Measurements from ENCODE around the gene ERN1.

Gene ERN1

DNA sequence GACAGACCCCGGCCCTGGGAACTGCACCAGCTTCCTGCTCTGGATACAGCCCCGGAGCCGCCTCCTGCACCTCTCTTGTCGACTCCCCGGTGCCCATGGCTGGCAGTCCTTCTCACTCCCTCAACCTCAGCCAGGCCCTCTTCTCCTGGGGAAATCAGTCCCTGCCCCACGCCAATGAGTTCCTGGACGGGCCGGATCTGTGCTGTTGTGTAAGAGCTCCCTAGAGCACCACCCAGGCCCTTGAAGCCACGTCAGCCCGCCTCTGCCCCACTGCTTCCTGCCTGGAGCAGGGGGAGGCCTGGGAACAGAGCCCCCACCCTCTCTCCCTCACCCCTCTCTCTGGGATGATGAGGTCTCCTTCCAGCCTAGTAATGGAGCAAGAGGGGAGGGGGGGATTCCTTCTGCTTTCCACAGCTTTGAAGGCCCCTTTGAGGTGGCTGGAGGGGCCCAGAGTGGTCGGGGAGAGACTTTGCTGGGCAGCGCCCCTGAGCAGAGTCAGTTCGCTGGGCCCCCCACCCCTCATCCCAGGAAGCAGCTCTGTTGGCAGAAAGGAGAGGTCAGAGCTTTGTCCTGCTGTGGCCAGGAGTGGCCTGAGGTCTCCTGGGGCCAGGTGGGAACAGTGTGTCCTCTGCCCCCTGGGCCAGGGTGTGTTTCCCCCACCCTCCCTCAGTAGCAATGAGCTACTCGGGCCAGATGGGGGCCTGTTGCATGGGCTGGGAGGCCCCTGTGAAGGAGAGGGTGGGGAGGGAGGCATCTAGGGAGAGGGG is 128.0 kb downstream of the ERN1 start:
- no peak for FAIRE-seq

DNA sequence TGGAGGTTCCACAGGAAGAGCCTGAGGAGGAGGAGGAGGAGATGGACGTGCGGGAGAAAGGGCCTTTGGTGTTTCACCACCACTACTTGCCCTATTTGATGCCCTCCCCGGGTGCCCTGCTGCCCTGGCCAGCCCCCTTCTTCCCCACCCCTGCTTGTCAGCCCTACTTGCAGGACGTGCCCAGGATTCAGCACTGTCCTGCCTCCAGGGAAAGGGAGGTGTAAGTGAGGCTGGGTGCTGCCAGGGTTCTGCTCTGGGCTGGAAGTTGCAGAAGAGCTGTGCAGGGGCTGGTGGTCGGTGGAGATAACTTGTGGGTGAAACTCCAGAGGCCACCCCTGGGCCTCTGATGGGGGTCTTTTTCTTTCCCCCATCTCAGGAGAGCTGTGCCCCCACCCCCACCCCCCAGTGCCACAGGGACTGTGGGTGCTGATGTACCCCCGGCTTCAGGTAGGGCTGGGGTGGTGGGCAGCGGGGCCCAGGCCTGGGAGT is 128.8 kb downstream of the ERN1 start:
- no peak for FAIRE-seq

DNA sequence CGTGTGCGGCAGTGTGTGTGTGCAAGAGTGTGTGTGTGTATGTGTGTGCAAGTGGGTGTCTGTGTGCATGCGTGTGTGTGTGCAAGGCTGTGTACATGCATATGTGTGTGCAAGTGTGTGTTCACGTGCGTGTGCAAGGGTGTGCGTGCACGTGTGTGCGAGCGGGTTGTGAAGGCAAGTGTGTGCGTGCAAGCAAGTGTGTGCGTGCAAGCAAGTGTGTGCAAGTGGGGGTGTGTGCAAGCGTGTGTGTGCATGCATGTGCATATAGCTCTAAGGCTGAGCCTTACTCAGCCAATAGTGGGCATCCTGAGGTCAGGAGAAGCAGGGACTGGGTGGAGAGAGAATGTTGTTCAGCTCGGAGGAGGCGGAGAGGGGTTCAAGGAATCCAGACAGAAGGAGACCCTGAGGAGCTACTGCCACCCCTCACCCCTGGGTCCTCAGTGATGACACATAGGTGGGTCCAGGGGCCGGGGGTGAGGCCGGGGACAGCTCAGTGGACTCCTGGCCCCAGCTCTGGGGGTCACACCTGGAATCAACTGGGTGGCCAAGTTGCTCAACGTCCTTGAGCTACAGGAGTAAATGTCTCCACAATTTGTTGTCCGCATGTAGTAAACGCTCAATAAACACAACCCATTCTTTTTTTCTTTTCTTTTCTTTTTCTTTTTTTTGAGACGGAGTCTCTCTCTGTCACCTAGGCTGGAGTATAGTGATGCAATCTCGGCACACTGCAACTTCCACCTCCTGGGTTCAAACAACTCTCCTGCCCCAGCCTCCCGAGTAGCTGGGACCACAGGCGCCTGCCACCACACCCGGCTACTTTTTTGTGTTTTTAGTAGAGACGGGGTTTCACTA is 130.0 kb downstream of the ERN1 start:
- FAIRE-seq = no peak

GRCh38 chr17:63998721-63999679 is 130.9 kb downstream of the ERN1 start:
- no peak for FAIRE-seq

- FAIRE-seq = no peak
Measured at GRCh38 chr17:63998050-63998720, 131.8 kb downstream of the ERN1 start, which contains the start of gene PRR29. Gene PRR29, plus strand, starts transcription at chr17:63998351. Its CDS starts 14 bp downstream, at chr17:63998365.

GRCh38 chr17:63997341-63998048 is 132.4 kb downstream of the ERN1 start:
- FAIRE-seq = no peak

DNA sequence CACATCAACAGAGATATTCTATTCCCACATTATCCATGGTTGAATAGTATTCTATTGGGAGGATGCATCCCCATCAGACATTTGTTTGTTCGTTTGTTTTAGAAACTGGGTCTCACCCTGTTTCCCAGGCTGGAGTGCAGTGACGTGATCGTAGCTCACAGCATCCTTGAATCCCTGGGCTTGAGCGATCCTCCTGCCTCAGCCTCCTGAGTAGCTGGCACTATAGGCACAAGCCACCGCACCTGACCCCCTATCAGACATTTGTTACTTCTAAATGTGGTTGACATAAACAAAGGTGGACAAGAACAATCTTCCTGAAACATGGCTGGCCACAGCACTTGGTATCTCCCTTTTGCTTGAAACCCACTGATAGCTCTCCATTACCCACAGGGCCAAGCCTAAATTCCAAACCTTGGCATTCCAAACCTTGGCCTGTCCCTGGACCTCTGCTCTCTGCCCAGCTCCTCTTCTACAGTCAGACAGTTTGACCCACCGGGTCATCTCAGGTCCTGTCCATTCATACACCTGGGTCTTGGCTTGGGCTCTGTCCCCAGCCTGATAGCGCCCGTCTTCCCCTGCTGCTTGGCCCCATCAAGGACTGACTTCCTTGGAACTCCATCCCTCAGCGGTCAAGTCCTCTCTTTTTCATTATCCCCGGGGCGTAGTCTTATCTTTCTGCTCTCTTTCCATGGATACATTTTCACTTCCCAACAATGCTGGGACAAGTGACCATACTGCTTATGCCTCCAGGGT is 133.3 kb downstream of the ERN1 start:
- FAIRE-seq = no peak

DNA sequence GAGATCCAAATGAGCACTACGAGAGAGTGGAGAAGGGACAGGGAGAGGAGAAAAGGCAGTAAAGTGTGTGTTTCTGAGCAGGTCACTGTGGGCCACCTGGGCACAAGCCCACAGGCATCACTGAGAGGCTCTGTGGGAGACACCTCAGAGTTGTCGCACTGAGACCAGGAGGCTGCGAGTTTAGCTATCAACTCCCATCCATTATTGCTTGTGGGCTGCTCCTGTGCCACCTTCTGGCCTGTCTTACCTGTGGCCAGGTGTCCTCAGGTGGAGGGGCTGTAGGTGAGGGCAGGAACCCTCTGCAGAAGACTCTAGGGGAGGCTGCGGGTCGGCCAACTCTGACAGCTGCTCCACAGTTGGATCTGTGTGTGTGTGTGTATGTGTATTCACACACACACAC is 134.3 kb downstream of the ERN1 start:
- FAIRE-seq = no peak

DNA sequence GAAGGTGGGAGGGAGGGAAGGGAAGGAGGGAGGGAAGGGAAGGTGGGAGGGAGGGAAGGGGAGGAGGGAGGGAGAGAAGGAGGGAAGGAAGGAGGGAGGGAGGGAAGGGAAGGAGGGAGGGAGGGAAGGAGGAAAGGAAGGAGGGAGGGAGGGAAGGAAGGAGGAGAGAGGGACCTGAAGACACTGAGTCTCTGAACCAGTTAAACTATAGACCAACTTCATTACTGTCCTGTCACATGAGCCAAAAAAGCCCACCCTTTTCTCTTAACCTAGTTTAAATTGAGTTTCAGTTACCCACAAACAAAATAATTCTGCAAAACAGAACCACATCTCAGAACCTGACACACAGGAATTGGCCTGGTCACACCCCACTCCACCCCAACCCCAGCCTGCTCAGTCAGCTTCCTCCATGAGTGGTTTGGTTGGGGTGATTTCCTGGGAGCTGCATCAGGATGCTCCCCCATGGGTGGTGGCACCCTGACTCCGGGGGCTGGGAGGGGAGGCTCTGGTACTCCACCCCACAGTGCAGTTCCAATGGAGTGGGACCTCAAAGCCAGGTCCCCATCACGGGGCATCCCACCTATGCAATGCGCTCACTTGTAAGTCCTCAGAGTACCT is 136.5 kb downstream of the ERN1 start:
- no peak for FAIRE-seq

DNA sequence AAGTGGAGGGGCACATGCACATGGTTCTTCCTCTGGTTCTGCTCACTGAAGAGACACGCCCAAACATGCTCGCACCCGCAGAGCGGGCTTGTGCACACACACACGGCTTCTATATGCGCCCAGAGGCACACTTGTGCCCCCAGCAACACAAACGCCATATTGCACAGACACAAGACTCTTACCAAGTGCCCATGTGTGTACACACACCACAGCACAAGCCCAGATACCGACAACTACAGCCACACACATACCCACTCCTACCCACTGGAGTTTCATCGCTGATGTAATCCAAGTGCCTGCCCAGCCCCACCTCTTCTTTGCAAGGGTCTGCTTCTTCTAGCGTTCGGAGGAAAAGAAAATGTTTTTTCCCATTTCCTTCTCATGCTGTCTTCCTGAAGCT is 138.3 kb downstream of the ERN1 start:
- FAIRE-seq = no peak

DNA sequence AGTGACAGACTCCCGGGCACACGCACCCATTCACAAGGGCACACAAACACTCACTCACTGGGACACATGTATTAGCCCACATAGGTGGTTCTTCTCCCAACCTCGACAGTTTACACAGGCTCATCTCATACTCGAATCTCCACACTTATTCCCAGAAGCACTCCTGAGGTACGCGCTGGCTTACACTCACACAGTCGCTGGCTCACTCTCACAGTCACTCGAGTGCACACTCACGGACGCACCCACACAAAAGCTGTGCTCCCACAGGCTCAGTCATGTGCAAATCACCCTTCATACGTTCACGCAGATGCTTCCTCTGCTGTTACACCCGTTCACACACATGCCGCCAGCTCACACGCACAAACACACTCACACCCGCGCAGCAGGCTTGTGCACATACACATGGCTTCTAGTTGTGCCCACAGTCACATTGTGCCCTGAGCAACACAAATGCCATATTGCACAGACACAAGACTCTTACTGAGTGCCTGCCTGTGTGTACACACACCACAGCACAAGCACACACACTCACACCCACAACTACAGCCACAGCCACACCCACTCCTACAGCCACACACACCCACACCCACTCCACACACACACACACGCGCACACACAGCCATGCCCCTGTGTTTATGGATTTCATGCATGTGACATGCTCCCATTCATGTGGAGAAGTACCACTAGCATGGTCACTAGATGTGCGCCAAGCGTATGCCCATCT is 140.2 kb downstream of the ERN1 start:
- no peak for FAIRE-seq

Data from A204.1 (cell line).